Psoas muscle (tissue), 8 donors: ENCODE results near the gene STIMATE. TPM values are rescaled to one million over a fixed set of nuclear protein-coding genes. Genes with fewer than 3 reads are reported as not detected.

ENCODE experiments used
- ATAC-seq, 4 donors: fragments of 200-7000 bp; cut with Tn5 transposase; one replicate each; pipeline ENCODE4 v1.9.1; 2020; ENCODE audit warnings: moderate library complexity in 3 of 4, mild to moderate bottlenecking in 2 of 4
- DNase-seq, 2 donors: peaks; one replicate each; pipeline ENCODE4 v3.0.0-alpha.2; 2020
- H3K27ac ChIP-seq: fragments of 200-600 bp; one replicate; pipeline ENCODE4 v1.8.0; 2022
- H3K27me3 ChIP-seq, 3 donors: fragments of 200-600 bp in 1 of 3; one replicate each; pipeline versions ENCODE4 v1.6.1 to v1.8.0; 2013 to 2022; ENCODE audit warnings: low read length in 2 of 3, mild to moderate bottlenecking in 2 of 3, moderate library complexity in 1 of 3; ENCODE audit not compliant: insufficient read depth in 3 of 3
- H3K36me3 ChIP-seq, 2 donors: fragments of 200-600 bp in 1 of 2; one replicate each; pipeline versions ENCODE4 v1.6.1 to v1.8.0; 2013 to 2022; ENCODE audit warnings: low read depth in 1 of 2, mild to moderate bottlenecking in 1 of 2, moderate library complexity in 1 of 2; ENCODE audit not compliant: insufficient read depth in 1 of 2
- H3K4me1 ChIP-seq: fragments of 200-600 bp; one replicate; pipeline ENCODE4 v1.8.0; 2022
- H3K4me3 ChIP-seq: fragments of 200-600 bp; one replicate; pipeline ENCODE4 v1.8.0; 2022; ENCODE audit warnings: mild to moderate bottlenecking
- H3K9me3 ChIP-seq: fragments of 200-600 bp; one replicate; pipeline ENCODE4 v1.8.0; 2022
- WGBS, 3 donors: extraction: QIAGEN DNeasy Blood & Tissue Kit; methylation state at CpG; one replicate each; pipeline versions ENCODE4 v1.1.6 to v1.1.7; 2013; 5-methylcytosine and 5-hydroxymethylcytosine counted together
- intact Hi-C, 2 donors: fragments of 100-400 bp; cut with DNase I; formaldehyde crosslinking; loops; one replicate each; pipeline versions ENCODE4 v1.11.0 to v1.14.2; 2022
- polyA plus RNA-seq, 3 donors: library from polyadenylated mRNA; stranded (reverse); fragments of 200-250 nt; gene quantifications; one replicate each; pipeline ENCODE4 v1.2.3, GENCODE V29; 2013
- total RNA-seq, 4 donors: library from RNA; stranded (reverse); fragmentation: NEBNext Ultra II Directional in 2 of 4; extraction: Animal tissue kit (Norgen Biotek cat#: 25700) in 2 of 4; gene quantifications; one replicate each; pipeline versions ENCODE4 v1.2.1 to v1.2.4, GENCODE V29; 2021 to 2023
- TF ChIP-seq, protein P1 (sequence below): fragments of 200-600 bp; IDR thresholded peaks from one replicate; pipeline ENCODE4 v1.8.0; 2022; ENCODE audit warnings: antibody characterized with exemption
- donor health status: healthy with polysubstance abuse.
- donor health status: DM: no; HTN: no; CAD: no; lungs with moderate emphysema.
- donor health status: Bipolar disorder and iron deficiency.
- donor health status: healthy.
- donor health status: DM: yes; HTN: yes; CAD: no.
- donor health status: DM: no; HTN: no; CAD: no.
- donor health status: DM: no; HTN: no; CAD: no.
- donor health status: DM: yes; HTN: yes; CAD: no.

STIMATE gene
- total and polyA plus RNA-seq, 7 donors, result 3.5 to 22.3 (median 10.2) TPM

DNA sequence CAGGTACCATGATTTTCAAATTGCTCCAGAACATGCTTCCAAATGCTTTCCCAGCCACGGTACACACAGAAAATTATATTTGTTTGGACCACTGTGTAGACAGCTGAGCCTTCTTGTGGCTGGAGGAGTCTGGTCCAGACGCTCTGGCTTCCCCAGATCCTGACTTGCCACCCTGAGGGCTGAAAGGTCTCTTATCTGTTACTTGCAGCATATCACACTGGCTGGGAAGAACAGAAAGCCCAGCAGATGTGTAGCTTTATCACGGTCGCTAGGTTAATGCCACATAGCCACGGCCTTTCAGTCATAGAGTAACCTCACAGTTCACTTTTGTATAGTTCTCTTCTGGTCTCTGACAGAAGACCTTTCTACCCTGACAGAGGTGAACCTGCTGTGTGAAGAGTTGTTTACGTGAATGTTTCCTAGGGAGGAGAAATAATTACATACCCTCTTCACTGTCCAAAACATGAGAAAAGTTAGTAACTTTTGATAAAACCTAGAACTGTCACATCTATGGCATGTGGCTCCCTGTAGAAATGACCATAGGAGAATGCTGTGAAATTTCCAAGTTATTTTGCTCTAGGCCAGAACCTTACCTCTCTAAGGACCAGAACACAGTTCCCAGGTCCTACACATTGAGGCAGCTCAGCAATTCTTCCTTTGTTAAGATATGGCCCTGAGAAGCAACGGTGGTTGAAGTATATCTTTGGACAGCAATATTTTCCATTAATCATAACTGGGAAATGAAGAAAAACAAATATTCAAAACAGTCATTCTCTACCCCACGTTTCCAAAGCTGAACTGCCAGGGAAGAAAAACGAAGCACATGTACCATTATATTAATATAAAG is 15.8 kb upstream of the STIMATE start:
- no peak for ATAC-seq
- H3K36me3 ChIP-seq, result peaks cover 0 to 82% of the 10 kb centered on the region in 2 donors
- H3K27ac ChIP-seq, result no peak overlapping the region
- no peak for DNase-seq
- H3K4me1 ChIP-seq, result no peaks in the 10 kb centered on the region
- H3K9me3 ChIP-seq, result no peaks in the 10 kb centered on the region
- H3K4me3 ChIP-seq, result no peak overlapping the region
- H3K27me3 ChIP-seq, result no peaks in the 10 kb centered on the region
- WGBS, 3 donors, result 86 to 91% (median 90%) methylated on average over 9 of the region's 9 CpGs
- TF ChIP-seq, protein P1, sequence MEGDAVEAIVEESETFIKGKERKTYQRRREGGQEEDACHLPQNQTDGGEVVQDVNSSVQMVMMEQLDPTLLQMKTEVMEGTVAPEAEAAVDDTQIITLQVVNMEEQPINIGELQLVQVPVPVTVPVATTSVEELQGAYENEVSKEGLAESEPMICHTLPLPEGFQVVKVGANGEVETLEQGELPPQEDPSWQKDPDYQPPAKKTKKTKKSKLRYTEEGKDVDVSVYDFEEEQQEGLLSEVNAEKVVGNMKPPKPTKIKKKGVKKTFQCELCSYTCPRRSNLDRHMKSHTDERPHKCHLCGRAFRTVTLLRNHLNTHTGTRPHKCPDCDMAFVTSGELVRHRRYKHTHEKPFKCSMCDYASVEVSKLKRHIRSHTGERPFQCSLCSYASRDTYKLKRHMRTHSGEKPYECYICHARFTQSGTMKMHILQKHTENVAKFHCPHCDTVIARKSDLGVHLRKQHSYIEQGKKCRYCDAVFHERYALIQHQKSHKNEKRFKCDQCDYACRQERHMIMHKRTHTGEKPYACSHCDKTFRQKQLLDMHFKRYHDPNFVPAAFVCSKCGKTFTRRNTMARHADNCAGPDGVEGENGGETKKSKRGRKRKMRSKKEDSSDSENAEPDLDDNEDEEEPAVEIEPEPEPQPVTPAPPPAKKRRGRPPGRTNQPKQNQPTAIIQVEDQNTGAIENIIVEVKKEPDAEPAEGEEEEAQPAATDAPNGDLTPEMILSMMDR, result no peak
- intact Hi-C loops, result no loop called here

DNA sequence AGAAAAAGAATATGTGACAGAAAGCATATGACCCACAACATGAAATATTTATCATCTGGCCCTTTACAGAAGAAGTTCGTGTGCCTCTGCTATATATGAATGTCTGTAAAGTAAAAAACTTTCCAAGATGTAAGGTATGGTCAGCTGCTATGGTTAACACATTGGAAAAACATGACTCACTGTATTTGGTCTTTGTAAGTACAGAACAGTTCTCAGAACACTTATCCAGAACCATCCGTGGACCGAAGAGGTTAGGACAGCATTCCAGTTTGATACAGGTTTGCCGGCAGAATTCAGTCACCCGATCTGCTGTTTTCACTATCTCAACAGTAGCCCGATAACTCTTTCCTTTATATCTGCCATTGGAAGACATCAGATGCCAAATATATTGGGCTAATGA is 13.5 kb upstream of the STIMATE start:
- DNase-seq (no peak), ATAC-seq (no peak)
- Histone ChIP-seq H3K9me3 (no peaks in the 10 kb centered on the region), H3K27me3 (no peaks in the 10 kb centered on the region), H3K4me3 (no peak overlapping the region), H3K4me1 (no peaks in the 10 kb centered on the region), H3K27ac (no peak overlapping the region), H3K36me3 (peaks cover 6 to 81% of the 10 kb centered on the region in 2 donors)
- intact Hi-C loops, result no loop called here
- WGBS, 3 donors, result 93 to 95% (median 95%) methylated on average over 6 of the region's 6 CpGs
- TF ChIP-seq, protein P1, result no peak

DNA sequence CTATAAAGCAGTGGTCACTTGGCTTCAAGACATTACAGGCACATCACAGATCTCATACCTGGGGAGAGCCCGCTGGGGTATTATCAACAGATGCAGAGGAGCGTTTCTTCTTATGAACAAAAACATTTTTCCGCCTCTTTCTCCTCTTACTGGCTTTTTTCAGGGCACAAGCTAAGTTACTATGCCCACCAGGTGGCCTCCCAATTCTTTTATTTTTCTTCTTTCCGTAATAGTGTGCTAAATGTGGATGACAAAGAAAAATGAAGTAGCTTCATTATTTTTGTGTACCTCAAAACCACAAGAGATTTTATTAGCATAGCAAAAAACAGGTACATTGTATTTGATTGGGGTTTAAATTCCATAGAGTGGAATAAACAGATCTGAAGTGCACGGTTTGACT is 10.1 kb upstream of the STIMATE start:
- WGBS, 3 donors, result 88 to 93% (median 93%) methylated on average over 5 of the region's 5 CpGs
- peaks cover 11 to 78% of the 10 kb centered on the region in 2 donors for H3K36me3 ChIP-seq
- intact Hi-C loops, result no loop called here
- no peaks in the 10 kb centered on the region for H3K4me1 ChIP-seq
- H3K27ac ChIP-seq, result no peak overlapping the region
- no peak for DNase-seq
- no peaks in the 10 kb centered on the region for H3K27me3 ChIP-seq
- TF ChIP-seq, protein P1, result no peak
- ATAC-seq, result no peak
- H3K4me3 ChIP-seq, result no peak overlapping the region
- no peaks in the 10 kb centered on the region for H3K9me3 ChIP-seq

DNA sequence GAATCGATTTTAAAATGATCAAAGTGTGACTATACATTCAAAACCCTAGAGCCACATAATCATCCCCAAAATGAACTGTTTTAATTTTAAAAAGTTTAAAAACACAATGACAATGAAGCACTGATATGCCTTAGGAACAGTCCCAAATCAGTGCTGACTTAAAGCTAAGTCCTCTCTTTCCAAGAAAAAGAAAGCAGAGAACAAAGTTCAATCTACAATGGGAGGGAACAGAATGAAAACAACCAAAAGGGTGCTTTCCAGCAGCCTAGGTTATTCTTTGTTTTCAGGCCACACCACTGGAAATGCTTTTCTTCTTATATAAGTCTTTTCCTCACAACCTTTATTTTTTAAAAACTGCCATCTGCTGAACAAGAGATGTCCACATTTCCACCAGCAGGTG is 7.2 kb upstream of the STIMATE start:
- TF ChIP-seq, protein P1, result no peak
- Histone ChIP-seq H3K4me3 (no peak overlapping the region), H3K4me1 (no peaks in the 10 kb centered on the region), H3K9me3 (no peaks in the 10 kb centered on the region), H3K27ac (no peak overlapping the region), H3K27me3 (no peaks in the 10 kb centered on the region), H3K36me3 (peaks cover 11 to 53% of the 10 kb centered on the region in 2 donors)
- WGBS, 3 donors, result 81 to 100% (median 97%) methylated on average over 1 of the region's 1 CpG
- intact Hi-C loops, result no loop called here
- DNase-seq (no peak), ATAC-seq (no peak)
